Motor neuron (in vitro differentiated cells): ENCODE results near the gene SEMA4D. TPM values are rescaled to one million over a fixed set of nuclear protein-coding genes. Genes with fewer than 3 reads are reported as not detected.
"Not testable (repeated sequence)": the region's sequence is repeated elsewhere in the genome, so short reads cannot be mapped to it uniquely, and the experiment has no call there.

ENCODE experiments used
- ATAC-seq, 8 experiments: fragments of 200-7000 bp; cut with Tn5 transposase; replicated peaks in 6 of 8; 2 replicates each; pipeline ENCODE4 v1.8.0; 2021; ENCODE audit warnings: mild to moderate bottlenecking in 8 of 8, moderate library complexity in 8 of 8
- H3K27ac ChIP-seq, 2 donors: fragments of 250-450 bp; sonication (Bioruptor Pico); 2 replicates each; pipeline ENCODE4 v1.9.0; 2021; ENCODE audit warnings: antibody characterized with exemption in 2 of 2, mild to moderate bottlenecking in 2 of 2, moderate library complexity in 1 of 2
- H3K4me1 ChIP-seq, 2 donors: fragments of 250-450 bp; sonication (Bioruptor Pico); replicated peaks in 1 of 2; 2 replicates each; pipeline ENCODE4 v1.6.1; 2021; ENCODE audit warnings: antibody characterized with exemption in 2 of 2, mild to moderate bottlenecking in 2 of 2, moderate library complexity in 1 of 2
- H3K4me3 ChIP-seq, 5 donors: fragments of 250-450 bp; sonication (Bioruptor Pico); 2 replicates each; pipeline ENCODE4 v1.9.0; 2021; ENCODE audit warnings: antibody characterized with exemption in 5 of 5, mild to moderate bottlenecking in 5 of 5, moderate library complexity in 4 of 5
- WGBS, 10 experiments: fragments of 450-650 bp; shearing (Covaris generic); methylation state at CpG; one replicate each; pipeline ENCODE4 v1.0.0; 2022; 5-methylcytosine and 5-hydroxymethylcytosine counted together
- in situ Hi-C, 9 experiments: fragments of 400-800 bp; cut with MboI; loops; one replicate each; pipeline ENCODE4 v1.15.0; 2021; ENCODE audit warnings: low sequenced_read_pairs in 9 of 9, low pct_unique_long_range_greater_than_20kb in 2 of 9; ENCODE audit not compliant: unreplicated experiment in 9 of 9
- total RNA-seq, 8 experiments: library from RNA; unstranded; fragments of 300-600 nt; gene quantifications; 2 replicates each; pipeline versions ENCODE4 v1.2.3 to v1.2.4, GENCODE V29; 2022

Gene SEMA4D
- total RNA-seq, 8 experiments from 2014 or later: 1.2 to 30.1 (median 13.8) TPM

GRCh38 chr9:89352874-89353649, 144.9 kb downstream of the SEMA4D start:
- 59 to 100% (median 94%) methylated on average over 1 to 6 of the region's 8 CpGs; no CpG with 5 or more reads in 1 of the 10 experiments for WGBS, 10 experiments
- in situ Hi-C loops: no loop called here
- Histone ChIP-seq H3K27ac (no peak overlapping the region), H3K4me3 (no peak overlapping the region), H3K4me1 (peaks cover 0 to 7% of the 10 kb centered on the region in 2 donors)
- no peak for ATAC-seq

- in situ Hi-C loops: no loop called here
- WGBS, 10 experiments: 3 to 100% (median 87%) methylated on average over 2 to 3 of the region's 3 CpGs
- H3K27ac ChIP-seq: no peak overlapping the region
Observed at GRCh38 chr9:89352451-89352850, 145.5 kb downstream of the SEMA4D start.

GRCh38 chr9:89351584-89352300, 146.2 kb downstream of the SEMA4D start:
- H3K4me1 ChIP-seq: no peaks in the 10 kb centered on the region
- WGBS, 10 experiments: 91 to 100% (median 99%) methylated on average over 1 to 5 of the region's 6 CpGs; no CpG with 5 or more reads in 2 of the 10 experiments
- no peak overlapping the region for H3K27ac ChIP-seq
- H3K4me3 ChIP-seq: no peak overlapping the region
- in situ Hi-C loops: no loop called here
- no peak for ATAC-seq

More at GRCh38 chr9:89352451-89352850, 145.5 kb downstream of the SEMA4D start:
- H3K4me1 ChIP-seq: peaks cover 0 to 2% of the 10 kb centered on the region in 2 donors
- no peak overlapping the region for H3K4me3 ChIP-seq
- no peak for ATAC-seq

- no peak for ATAC-seq
- in situ Hi-C loops: no loop called here
- no peaks in the 10 kb centered on the region for H3K4me1 ChIP-seq
- no peak overlapping the region for H3K4me3 ChIP-seq
- no peak overlapping the region for H3K27ac ChIP-seq
- WGBS, 10 experiments: 75 to 100% (median 100%) methylated on average over 1 to 2 of the region's 2 CpGs; no CpG with 5 or more reads in 7 of the 10 experiments
Observed at GRCh38 chr9:89350988-89351557, 146.8 kb downstream of the SEMA4D start.

GRCh38 chr9:89349607-89350006, 148.3 kb downstream of the SEMA4D start:
- no peak overlapping the region for H3K4me3 ChIP-seq
- in situ Hi-C loops: no loop called here
- H3K27ac ChIP-seq: no peak overlapping the region
- 40 to 100% (median 93%) methylated on average over 1 to 6 of the region's 6 CpGs; no CpG with 5 or more reads in 1 of the 10 experiments for WGBS, 10 experiments
- no peaks in the 10 kb centered on the region for H3K4me1 ChIP-seq
- ATAC-seq: no peak

- Histone ChIP-seq H3K27ac (no peak overlapping the region), H3K4me1 (no peaks in the 10 kb centered on the region), H3K4me3 (no peak overlapping the region)
- in situ Hi-C loops: no loop called here
- 60 to 100% (median 100%) methylated on average over 1 to 3 of the region's 5 CpGs; no CpG with 5 or more reads in 5 of the 10 experiments for WGBS, 10 experiments
- no peak for ATAC-seq
Observed at GRCh38 chr9:89347651-89348050, 150.3 kb downstream of the SEMA4D start.

GRCh38 chr9:89346696-89347095, 151.2 kb downstream of the SEMA4D start:
- no peak overlapping the region for H3K4me3 ChIP-seq
- WGBS, 10 experiments: 45 to 100% (median 99%) methylated on average over 1 to 8 of the region's 9 CpGs; no CpG with 5 or more reads in 2 of the 10 experiments
- no peak overlapping the region for H3K27ac ChIP-seq
- ATAC-seq: peak in 1 of 8 experiments; percentile 25
- H3K4me1 ChIP-seq: no peaks in the 10 kb centered on the region
- in situ Hi-C loops: no loop called here

- Histone ChIP-seq H3K4me1 (no peaks in the 10 kb centered on the region), H3K27ac (no peak overlapping the region), H3K4me3 (no peak overlapping the region)
- 77 to 100% (median 100%) methylated on average over 1 to 4 of the region's 5 CpGs; no CpG with 5 or more reads in 4 of the 10 experiments for WGBS, 10 experiments
- in situ Hi-C loops: no loop called here
- ATAC-seq: no peak
Observed at GRCh38 chr9:89345476-89345875, 152.4 kb downstream of the SEMA4D start.

GRCh38 chr9:89343812-89344211, 154.1 kb downstream of the SEMA4D start:
- 88 to 100% (median 95%) methylated on average over 1 to 7 of the region's 7 CpGs; no CpG with 5 or more reads in 2 of the 10 experiments for WGBS, 10 experiments
- in situ Hi-C loops, H3K27ac ChIP-seq, H3K4me1 ChIP-seq, H3K4me3 ChIP-seq, ATAC-seq: not testable (repeated sequence)

- Histone ChIP-seq H3K27ac (no peak overlapping the region), H3K4me1 (no peaks in the 10 kb centered on the region), H3K4me3 (no peak overlapping the region)
- no peak for ATAC-seq
- WGBS, 10 experiments: 78 to 100% (median 100%) methylated on average over 1 of the region's 1 CpG; no CpG with 5 or more reads in 3 of the 10 experiments
- in situ Hi-C loops: no loop called here
Observed at GRCh38 chr9:89342948-89343347, 155.0 kb downstream of the SEMA4D start.

- WGBS, 10 experiments: 90 to 100% (median 95%) methylated on average over 1 to 6 of the region's 6 CpGs
- no peak for ATAC-seq
- Histone ChIP-seq H3K4me1 (no peaks in the 10 kb centered on the region), H3K4me3 (no peak overlapping the region), H3K27ac (no peak overlapping the region)
- in situ Hi-C loops: no loop called here
Observed at GRCh38 chr9:89342213-89342612, 155.7 kb downstream of the SEMA4D start.

GRCh38 chr9:89340332-89340731, 157.6 kb downstream of the SEMA4D start:
- no peak overlapping the region for H3K27ac ChIP-seq
- H3K4me1 ChIP-seq: no peaks in the 10 kb centered on the region
- in situ Hi-C loops: no loop called here
- no peak for ATAC-seq
- H3K4me3 ChIP-seq: no peak overlapping the region
- 40 to 100% (median 93%) methylated on average over 1 to 3 of the region's 3 CpGs for WGBS, 10 experiments

- 58 to 100% (median 100%) methylated on average over 1 to 2 of the region's 2 CpGs; no CpG with 5 or more reads in 3 of the 10 experiments for WGBS, 10 experiments
- H3K4me3 ChIP-seq: no peak overlapping the region
- no peak for ATAC-seq
- in situ Hi-C loops: no loop called here
- no peak overlapping the region for H3K27ac ChIP-seq
- no peaks in the 10 kb centered on the region for H3K4me1 ChIP-seq
Observed at GRCh38 chr9:89339807-89340206, 158.1 kb downstream of the SEMA4D start.
